Measurements from ENCODE around the gene DGLUCY. TPM values are rescaled to one million over a fixed set of nuclear protein-coding genes. Genes with fewer than 3 reads are reported as not detected.

DGLUCY gene
- total RNA-seq, 1 experiment from 2014 or later, result 26.7 TPM

- ChIA-PET CTCF (no interaction called here), POLR2A (ENCODE audit: low non-redundant PET) (no interaction called here)
- Histone ChIP-seq H3K36me3 (ENCODE audit: insufficient read depth, low read length, poor library complexity, severe bottlenecking) (peaks cover 5% of the 10 kb centered on the region), H3K27ac (ENCODE audit: low read depth, low read length, poor library complexity, severe bottlenecking) (no peak overlapping the region), H3K9me3 (ENCODE audit: low read depth, low read length, poor library complexity, severe bottlenecking) (peaks cover 5% of the 10 kb centered on the region), H3K4me1 (ENCODE audit: insufficient read depth, low read length, poor library complexity, severe bottlenecking) (no peaks in the 10 kb centered on the region), H3K27me3 (replicated peaks; ENCODE audit: insufficient read depth, low read depth, low read length, poor library complexity) (no peaks in the 10 kb centered on the region), H3K4me3 (ENCODE audit: low read depth, low read length, poor library complexity, severe bottlenecking) (no peak overlapping the region)
- intact Hi-C loops (cut with micrococcal nuclease; ENCODE audit: unreplicated experiment), result no loop called here
- TF ChIP-seq EZH2 (IDR thresholded peaks at IDR 0.05; ENCODE audit: borderline replicate concordance, low read depth, low read length, poor library complexity, severe bottlenecking), result no peak
- TF ChIP-seq, protein P1, sequence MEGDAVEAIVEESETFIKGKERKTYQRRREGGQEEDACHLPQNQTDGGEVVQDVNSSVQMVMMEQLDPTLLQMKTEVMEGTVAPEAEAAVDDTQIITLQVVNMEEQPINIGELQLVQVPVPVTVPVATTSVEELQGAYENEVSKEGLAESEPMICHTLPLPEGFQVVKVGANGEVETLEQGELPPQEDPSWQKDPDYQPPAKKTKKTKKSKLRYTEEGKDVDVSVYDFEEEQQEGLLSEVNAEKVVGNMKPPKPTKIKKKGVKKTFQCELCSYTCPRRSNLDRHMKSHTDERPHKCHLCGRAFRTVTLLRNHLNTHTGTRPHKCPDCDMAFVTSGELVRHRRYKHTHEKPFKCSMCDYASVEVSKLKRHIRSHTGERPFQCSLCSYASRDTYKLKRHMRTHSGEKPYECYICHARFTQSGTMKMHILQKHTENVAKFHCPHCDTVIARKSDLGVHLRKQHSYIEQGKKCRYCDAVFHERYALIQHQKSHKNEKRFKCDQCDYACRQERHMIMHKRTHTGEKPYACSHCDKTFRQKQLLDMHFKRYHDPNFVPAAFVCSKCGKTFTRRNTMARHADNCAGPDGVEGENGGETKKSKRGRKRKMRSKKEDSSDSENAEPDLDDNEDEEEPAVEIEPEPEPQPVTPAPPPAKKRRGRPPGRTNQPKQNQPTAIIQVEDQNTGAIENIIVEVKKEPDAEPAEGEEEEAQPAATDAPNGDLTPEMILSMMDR (conservative IDR thresholded peaks at IDR 0.05; ENCODE audit: low read depth, low read length), result no peak
- no peak for DNase-seq (ENCODE audit: low spot score)
- no TSS peak for BruUV-seq (replicated peaks)
Observed at GRCh38 chr14:91125271-91125660, 11.4 kb downstream of the DGLUCY start.

GRCh38 chr14:91125801-91126200 lies 11.9 kb downstream of the DGLUCY start:
- no TSS peak for BruUV-seq (replicated peaks)
- intact Hi-C loops (cut with micrococcal nuclease; ENCODE audit: unreplicated experiment), result no loop called here
- Histone ChIP-seq H3K27me3 (replicated peaks; ENCODE audit: insufficient read depth, low read depth, low read length, poor library complexity) (no peaks in the 10 kb centered on the region), H3K4me1 (ENCODE audit: insufficient read depth, low read length, poor library complexity, severe bottlenecking) (no peaks in the 10 kb centered on the region), H3K27ac (ENCODE audit: low read depth, low read length, poor library complexity, severe bottlenecking) (no peak overlapping the region), H3K36me3 (ENCODE audit: insufficient read depth, low read length, poor library complexity, severe bottlenecking) (peaks cover 5% of the 10 kb centered on the region), H3K4me3 (ENCODE audit: low read depth, low read length, poor library complexity, severe bottlenecking) (no peak overlapping the region), H3K9me3 (ENCODE audit: low read depth, low read length, poor library complexity, severe bottlenecking) (peaks cover 5% of the 10 kb centered on the region)
- TF ChIP-seq, protein P1 (conservative IDR thresholded peaks at IDR 0.05; ENCODE audit: low read depth, low read length), result no peak
- TF ChIP-seq EZH2 (IDR thresholded peaks at IDR 0.05; ENCODE audit: borderline replicate concordance, low read depth, low read length, poor library complexity, severe bottlenecking), result no peak
- ChIA-PET CTCF (no interaction called here), POLR2A (ENCODE audit: low non-redundant PET) (no interaction called here)
- DNase-seq (ENCODE audit: low spot score), result no peak

- H3K27ac ChIP-seq (ENCODE audit: low read depth, low read length, poor library complexity, severe bottlenecking), result no peak overlapping the region
- CTCF ChIA-PET, result no interaction called here
- peaks cover 5% of the 10 kb centered on the region for H3K9me3 ChIP-seq (ENCODE audit: low read depth, low read length, poor library complexity, severe bottlenecking)
- no peak overlapping the region for H3K4me3 ChIP-seq (ENCODE audit: low read depth, low read length, poor library complexity, severe bottlenecking)
- DNase-seq (ENCODE audit: low spot score), result no peak
- no TSS peak for BruUV-seq (replicated peaks)
- POLR2A ChIA-PET (ENCODE audit: low non-redundant PET), result no interaction called here
- TF ChIP-seq EZH2 (IDR thresholded peaks at IDR 0.05; ENCODE audit: borderline replicate concordance, low read depth, low read length, poor library complexity, severe bottlenecking), result no peak
- TF ChIP-seq, protein P1 (conservative IDR thresholded peaks at IDR 0.05; ENCODE audit: low read depth, low read length), result no peak
- H3K36me3 ChIP-seq (ENCODE audit: insufficient read depth, low read length, poor library complexity, severe bottlenecking), result peaks cover 5% of the 10 kb centered on the region
- intact Hi-C loops (cut with micrococcal nuclease; ENCODE audit: unreplicated experiment), result no loop called here
- H3K27me3 ChIP-seq (replicated peaks; ENCODE audit: insufficient read depth, low read depth, low read length, poor library complexity), result no peaks in the 10 kb centered on the region
- H3K4me1 ChIP-seq (ENCODE audit: insufficient read depth, low read length, poor library complexity, severe bottlenecking), result no peaks in the 10 kb centered on the region
Observed at GRCh38 chr14:91126761-91127160, 12.9 kb downstream of the DGLUCY start.
